Adrenal gland (tissue), 12 donors: ENCODE measurements around the gene COMT. TPM values are rescaled to one million over a fixed set of nuclear protein-coding genes. Genes with fewer than 3 reads are reported as not detected.

Experiments used
- DNase-seq, 7 donors: peaks; one replicate each; pipeline ENCODE4 v3.0.0-alpha.2; 2019 to 2020
- H3K27ac ChIP-seq, 5 donors: fragments of 200-600 bp; sonication (generic) in 4 of 5; 1 replicate in 3 of 5; 2 replicates in 2 of 5; pipeline versions ENCODE4 v1.5.1 to v1.8.0; 2016 to 2020; ENCODE audit warnings: mild to moderate bottlenecking in 1 of 5
- H3K27me3 ChIP-seq: fragments of 200-600 bp; 2 replicates; pipeline ENCODE4 v1.8.0; 2021
- H3K36me3 ChIP-seq, 2 donors: fragments of 200-600 bp; replicated peaks in 1 of 2; 1 replicate in 1 of 2; 2 replicates in 1 of 2; pipeline versions ENCODE4 v1.5.1 to v1.8.0; 2018 to 2022
- H3K4me1 ChIP-seq, 2 donors: fragments of 200-600 bp; replicated peaks in 1 of 2; 1 replicate in 1 of 2; 2 replicates in 1 of 2; pipeline versions ENCODE4 v1.5.1 to v1.8.0; 2018 to 2021
- H3K4me3 ChIP-seq, 4 donors: fragments of 200-600 bp; sonication (generic) in 3 of 4; one replicate each; pipeline ENCODE4 v1.5.1; 2016 to 2018
- H3K9me3 ChIP-seq, 3 donors: fragments of 200-600 bp; sonication (generic) in 1 of 3; replicated peaks in 1 of 3; 1 replicate in 2 of 3; 2 replicates in 1 of 3; pipeline versions ENCODE4 v1.5.1 to v1.8.0; 2016 to 2021
- CTCF ChIP-seq, 6 experiments: fragments of 450-650 bp in 4 of 6; fragments of 200-600 bp in 2 of 6; sonication (generic) in 1 of 6; IDR thresholded peaks; 1 replicate in 5 of 6; 2 replicates in 1 of 6; pipeline versions ENCODE4 v1.5.1 to v1.8.0; 2016 to 2021; ENCODE audit warnings: antibody characterized with exemption in 6 of 6, mild to moderate bottlenecking in 2 of 6, moderate library complexity in 1 of 6
- POLR2A ChIP-seq, 2 donors: fragments of 450-650 bp; IDR thresholded peaks; one replicate each; pipeline ENCODE4 v1.6.1; 2017; ENCODE audit warnings: antibody characterized with exemption in 2 of 2, mild to moderate bottlenecking in 2 of 2, moderate library complexity in 1 of 2
- WGBS, 4 donors: extraction: QIAGEN DNeasy Blood & Tissue Kit in 2 of 4; methylation state at CpG; one replicate each; pipeline versions ENCODE4 v1.1.5 to v1.1.7; 2013 to 2017; 5-methylcytosine and 5-hydroxymethylcytosine counted together
- intact Hi-C, 2 donors: fragments of 100-400 bp; cut with DNase I; formaldehyde crosslinking; loops; one replicate each; pipeline versions ENCODE4 v1.14.1 to v1.15.0; 2022 to 2023
- polyA plus RNA-seq, 3 donors: library from polyadenylated mRNA; stranded (reverse); fragments of 200-250 nt in 2 of 3; fragments of 350-450 nt in 1 of 3; fragmentation: Illumina TruSeq in 1 of 3; extraction: RNeasy Lipid Tissue Mini Kit (QIAGEN cat#74804) in 1 of 3; gene quantifications; one replicate each; pipeline ENCODE4 v1.2.3, GENCODE V29; 2013 to 2014
- total RNA-seq, 9 donors: library from RNA; depleted of rRNA in 4 of 9; stranded (reverse); fragments of >200 nt in 4 of 9; fragments of 120-200 nt in 1 of 9; fragmentation: NEBNext Ultra II Directional in 1 of 9; extraction: Animal tissue kit (Norgen Biotek cat#: 25700) in 1 of 9; gene quantifications; one replicate each; pipeline versions ENCODE4 v1.1.0 to v1.2.4, GENCODE V29; 2013 to 2023
- donor health status: healthy with polysubstance abuse.
- donor health status: Bipolar disorder and iron deficiency.
- donor health status: DM: yes; HTN: yes; CAD: no.
- donor health status: DM: no; HTN: no; CAD: no.
- donor health status: DM: no; HTN: no; CAD: no.
- donor health status: DM: yes; HTN: yes; CAD: no.

COMT gene
- total and polyA plus RNA-seq, 12 donors = 51.3 to 743 (median 390) TPM

GRCh38 chr22:20000246-20001081 is 58.9 kb downstream of the COMT start:
- WGBS, 4 donors = 84 to 94% (median 86%) methylated on average over 8 to 14 of the region's 14 CpGs
- H3K4me1 ChIP-seq = peaks cover 0 to 14% of the 10 kb centered on the region in 2 donors
- no peak for DNase-seq
- no peaks in the 10 kb centered on the region for H3K36me3 ChIP-seq
- no peak overlapping the region for H3K4me3 ChIP-seq
- no peaks in the 10 kb centered on the region for H3K9me3 ChIP-seq
- TF ChIP-seq CTCF (IDR thresholded peaks at IDR 0.05) (no peak), POLR2A (IDR thresholded peaks at IDR 0.05) (no peak)
- no peak overlapping the region for H3K27ac ChIP-seq
- intact Hi-C loops = no loop called here
- no peaks in the 10 kb centered on the region for H3K27me3 ChIP-seq

GRCh38 chr22:20001082-20001638 is 59.6 kb downstream of the COMT start:
- intact Hi-C loops = no loop called here
- Histone ChIP-seq H3K27ac (no peak overlapping the region), H3K27me3 (no peaks in the 10 kb centered on the region), H3K36me3 (no peaks in the 10 kb centered on the region), H3K4me1 (peaks cover 0 to 10% of the 10 kb centered on the region in 2 donors), H3K9me3 (no peaks in the 10 kb centered on the region), H3K4me3 (no peak overlapping the region)
- TF ChIP-seq POLR2A (IDR thresholded peaks at IDR 0.05) (no peak), CTCF (IDR thresholded peaks at IDR 0.05) (no peak)
- DNase-seq = no peak
- WGBS, 4 donors = 65 to 82% (median 80%) methylated on average over 7 to 11 of the region's 11 CpGs

GRCh38 chr22:20002128-20002527 is 60.6 kb downstream of the COMT start:
- H3K27me3 ChIP-seq = no peaks in the 10 kb centered on the region
- TF ChIP-seq CTCF (IDR thresholded peaks at IDR 0.05) (no peak), POLR2A (IDR thresholded peaks at IDR 0.05) (no peak)
- H3K4me3 ChIP-seq = no peak overlapping the region
- intact Hi-C loops = no loop called here
- no peaks in the 10 kb centered on the region for H3K36me3 ChIP-seq
- DNase-seq = no peak
- H3K9me3 ChIP-seq = no peaks in the 10 kb centered on the region
- WGBS, 4 donors = 83 to 90% (median 86%) methylated on average over 9 of the region's 9 CpGs
- H3K4me1 ChIP-seq = peaks cover 0 to 10% of the 10 kb centered on the region in 2 donors
- H3K27ac ChIP-seq = peak overlapping the region in 1 of 5 donors; percentile 19

- TF ChIP-seq CTCF (IDR thresholded peaks at IDR 0.05) (no peak), POLR2A (IDR thresholded peaks at IDR 0.05) (no peak)
- no peak overlapping the region for H3K27ac ChIP-seq
These were observed 61.1 kb downstream of the COMT start for GRCh38 chr22:20002636-20003035.

More at GRCh38 chr22:20002636-20003035, 61.1 kb downstream of the COMT start:
- DNase-seq = no peak
- no peaks in the 10 kb centered on the region for H3K27me3 ChIP-seq
- H3K4me3 ChIP-seq = no peak overlapping the region
- intact Hi-C loops = no loop called here
- no peaks in the 10 kb centered on the region for H3K36me3 ChIP-seq
- no peaks in the 10 kb centered on the region for H3K9me3 ChIP-seq
- 69 to 91% (median 90%) methylated on average over 2 of the region's 2 CpGs for WGBS, 4 donors
- peaks cover 0 to 10% of the 10 kb centered on the region in 2 donors for H3K4me1 ChIP-seq
